HG03432 (cell line): Measurements from ENCODE around the gene COL27A1.
A peak's percentile ranks its signal among the peaks of the same experiment; 100 is the strongest.

Experiments
- ATAC-seq: cut with Tn5 transposase; IDR thresholded peaks from one replicate; pipeline ENCODE4 v1.9.1; 2021; ENCODE audit warnings: mild to moderate bottlenecking, moderate library complexity; ENCODE audit not compliant: unreplicated experiment

COL27A1 gene

DNA sequence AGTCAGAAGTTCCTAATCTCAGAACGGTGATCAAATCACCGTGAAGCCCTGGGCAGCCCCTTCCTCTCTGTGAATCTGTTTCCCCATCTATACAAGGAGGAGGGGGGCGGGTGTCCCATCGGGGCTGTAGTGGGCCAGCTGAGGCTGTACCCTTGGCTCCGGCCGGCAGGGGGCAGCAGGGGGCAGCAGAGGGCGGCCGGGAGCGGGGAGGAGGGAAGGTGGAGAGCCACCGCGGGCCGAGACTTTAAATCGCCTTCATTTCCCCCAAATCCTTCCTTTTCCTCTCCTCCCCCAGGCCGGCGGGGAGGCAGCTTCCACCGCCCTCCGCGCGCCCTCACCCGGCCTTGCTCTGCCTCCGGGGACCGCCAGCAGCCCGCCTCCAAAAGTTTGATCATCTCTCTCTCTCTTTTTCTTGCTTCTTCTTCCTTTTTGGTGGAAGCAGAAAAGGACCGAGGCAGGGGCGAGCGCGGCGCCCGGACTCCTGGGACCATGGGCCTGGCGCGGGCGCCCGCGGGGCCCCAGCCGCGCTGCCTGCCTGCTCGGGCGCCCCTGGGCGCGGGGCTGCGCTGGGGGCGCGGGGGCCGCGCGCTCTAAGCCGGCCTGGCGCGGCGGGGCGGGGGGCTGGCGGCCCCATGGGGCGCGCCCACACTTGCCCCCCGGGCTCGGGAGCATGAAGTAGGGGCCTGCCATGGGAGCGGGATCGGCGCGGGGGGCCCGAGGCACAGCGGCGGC lies at the start of gene COL27A1:
COL27A1 (plus strand) TSS at position 275 of the 732 bp plus-strand sequence; CDS start at position 689, 414 bp downstream.
- peak; percentile 93 for ATAC-seq

DNA sequence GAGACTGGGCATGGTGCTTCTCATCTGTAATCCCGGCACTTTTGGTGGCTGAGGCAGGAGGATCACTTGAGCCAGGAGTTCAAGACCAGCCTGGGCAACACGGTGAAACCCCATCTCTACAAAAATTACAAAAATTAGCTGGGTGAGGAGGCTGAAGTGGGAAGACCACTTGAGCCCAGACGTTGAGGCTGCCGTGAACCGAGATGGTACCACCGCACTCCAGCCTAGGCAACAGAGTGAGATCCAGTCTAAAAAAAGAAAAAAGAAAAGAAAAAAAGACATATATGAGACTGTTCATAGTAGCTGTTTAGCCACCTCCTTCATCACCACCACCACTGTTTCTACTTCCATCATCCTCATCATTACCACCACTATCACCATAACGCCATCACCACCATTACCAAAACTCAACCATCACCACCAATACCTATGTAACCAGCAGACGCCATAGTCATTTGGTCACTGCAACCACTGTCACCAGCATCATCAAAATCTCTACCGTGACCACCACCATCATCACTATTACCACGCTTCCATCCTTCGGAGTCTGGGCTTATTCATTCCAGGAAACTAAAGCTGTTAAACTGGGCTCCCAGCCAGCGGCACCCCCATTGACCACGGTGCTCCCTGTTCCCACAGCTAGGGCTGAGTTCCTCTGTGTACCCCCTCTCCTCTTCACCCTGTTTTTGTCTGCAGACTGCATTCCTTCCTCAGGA lies 47.9 kb upstream of the COL27A1 start:
- no peak for ATAC-seq

DNA sequence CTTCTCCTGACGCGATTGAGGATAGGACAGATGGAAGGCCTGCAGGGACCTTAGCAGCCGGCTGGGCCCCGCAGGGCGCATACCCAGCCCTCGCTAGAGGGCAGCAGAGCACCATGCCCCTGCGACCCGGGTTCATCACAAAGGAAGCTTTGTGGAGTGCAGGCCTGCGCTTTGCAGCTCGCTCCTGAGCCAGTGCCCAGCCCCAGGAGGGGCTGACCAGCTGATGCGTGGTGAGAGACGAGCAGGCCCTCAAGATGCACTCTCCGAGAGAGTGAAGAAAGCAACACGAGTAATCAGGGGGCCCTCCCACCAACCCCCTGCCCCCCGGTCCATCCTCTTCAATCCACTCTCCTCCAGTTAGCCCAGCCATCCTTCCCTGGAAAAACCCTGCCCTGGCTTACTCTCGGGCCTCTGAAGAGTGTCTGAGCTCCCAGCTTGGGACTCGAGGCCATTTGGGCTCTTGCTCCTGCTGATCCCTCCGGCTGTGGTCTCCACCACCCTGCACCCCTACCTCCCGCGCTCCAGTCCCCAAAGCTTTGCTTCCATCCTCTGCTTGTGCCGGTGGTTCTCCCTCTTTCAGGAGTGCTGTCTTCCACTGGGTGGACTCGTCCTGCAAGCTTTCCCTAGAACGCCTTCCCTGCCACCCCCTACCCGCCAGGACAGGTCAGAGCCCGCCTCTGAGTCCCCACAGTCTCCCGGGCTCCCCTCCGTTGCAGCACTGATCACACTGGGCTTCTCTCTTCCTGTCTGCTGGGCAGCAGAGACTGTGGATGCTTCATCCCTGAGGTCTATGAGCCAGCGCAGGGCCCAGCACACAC lies 47.1 kb upstream of the COL27A1 start:
- ATAC-seq: no peak

DNA sequence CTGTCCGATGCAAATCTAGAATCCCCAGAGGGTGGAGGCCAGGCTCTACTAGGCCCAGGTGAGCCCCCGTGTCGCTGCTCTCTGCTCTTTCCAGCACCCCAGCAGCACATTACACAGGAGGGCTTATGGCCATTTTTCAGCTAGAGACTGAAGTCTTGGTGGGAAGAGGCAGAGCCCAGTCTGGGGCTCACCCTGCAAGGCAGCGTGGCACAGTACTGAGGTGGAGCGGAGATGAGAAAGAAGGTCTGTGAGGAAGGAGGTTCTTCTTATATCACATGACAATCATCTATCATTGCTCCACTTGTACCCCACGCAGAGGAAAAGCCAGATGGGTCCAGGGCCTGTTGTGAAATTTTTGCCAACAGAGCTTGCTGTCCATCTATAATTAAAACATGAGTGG lies 46.2 kb upstream of the COL27A1 start:
- no peak for ATAC-seq

DNA sequence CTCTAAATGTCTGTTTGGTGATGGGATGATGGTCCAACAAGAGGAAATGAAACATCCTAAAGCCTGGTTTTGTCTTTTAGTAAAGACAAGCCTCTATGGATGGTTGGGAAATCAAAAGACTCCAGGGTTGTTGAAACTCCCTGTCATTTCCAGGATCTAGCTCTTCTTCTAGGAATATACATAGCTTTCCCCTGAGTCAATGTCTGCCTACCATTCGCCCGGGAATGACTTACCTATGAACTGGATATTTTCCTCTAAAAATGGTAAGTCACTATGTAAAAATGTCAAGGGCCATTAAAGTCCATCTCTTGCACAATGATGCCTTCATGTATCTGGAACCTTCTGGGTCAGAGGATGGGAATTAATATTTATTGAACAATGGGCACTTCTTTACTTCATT lies 45.2 kb upstream of the COL27A1 start:
- ATAC-seq: no peak

DNA sequence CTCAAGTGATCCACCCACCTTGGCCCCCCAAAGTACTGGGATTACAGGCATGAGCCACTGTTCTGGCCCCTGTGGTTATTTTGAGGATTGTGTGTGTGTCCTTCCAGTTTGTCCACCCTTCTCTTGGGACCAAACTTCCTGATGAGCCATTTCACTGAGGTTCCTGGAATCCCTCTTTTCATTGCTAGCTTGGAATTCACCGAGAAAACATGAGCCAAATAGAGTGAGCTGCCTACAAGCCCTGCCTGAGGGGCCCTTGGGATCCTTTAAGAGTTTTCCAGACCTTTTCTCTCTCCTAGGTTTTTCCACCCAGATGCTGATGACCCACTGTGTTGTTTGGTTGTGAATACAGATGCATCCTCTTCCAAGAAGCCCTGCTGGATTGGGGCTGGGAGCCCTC lies 43.0 kb upstream of the COL27A1 start:
- ATAC-seq: no peak

DNA sequence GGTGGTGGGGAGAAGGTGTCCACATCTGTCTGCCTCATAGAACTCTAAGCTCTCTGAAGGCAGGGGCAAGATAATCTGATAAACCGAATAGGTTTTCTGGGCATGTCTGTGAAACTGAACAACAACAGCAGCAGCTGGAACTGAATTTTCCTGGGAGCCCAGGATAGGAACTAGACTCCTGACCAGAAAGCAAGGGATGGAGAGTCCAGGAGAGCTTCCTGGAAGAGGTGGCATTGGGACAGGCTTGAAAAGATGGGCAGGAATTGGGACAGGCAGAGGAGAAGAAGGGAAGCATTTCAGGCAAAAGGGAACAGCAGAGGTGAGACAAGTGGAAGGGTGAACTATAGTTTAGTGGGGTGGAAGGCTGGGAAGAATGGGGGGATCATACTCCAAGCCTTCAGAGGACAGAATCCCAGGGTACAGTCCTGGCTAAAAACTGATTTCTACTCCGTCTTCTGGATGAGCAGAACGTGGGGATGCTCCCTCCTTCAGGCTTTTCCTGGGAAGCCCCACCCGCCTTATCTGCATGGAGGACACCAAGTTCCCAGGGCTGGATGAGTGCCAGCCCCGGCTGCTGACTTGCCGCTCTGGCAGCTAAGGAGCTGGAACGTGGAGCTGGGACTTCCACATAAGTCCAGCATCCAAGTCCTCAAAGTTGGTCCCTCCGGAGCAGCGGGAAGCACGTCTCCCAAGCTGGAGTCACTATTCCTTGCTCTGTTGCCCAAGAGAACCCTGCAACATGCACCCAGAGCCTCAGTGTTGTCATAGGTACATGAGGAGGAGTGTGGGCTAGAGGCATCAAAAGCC lies 42.4 kb upstream of the COL27A1 start:
- no peak for ATAC-seq

DNA sequence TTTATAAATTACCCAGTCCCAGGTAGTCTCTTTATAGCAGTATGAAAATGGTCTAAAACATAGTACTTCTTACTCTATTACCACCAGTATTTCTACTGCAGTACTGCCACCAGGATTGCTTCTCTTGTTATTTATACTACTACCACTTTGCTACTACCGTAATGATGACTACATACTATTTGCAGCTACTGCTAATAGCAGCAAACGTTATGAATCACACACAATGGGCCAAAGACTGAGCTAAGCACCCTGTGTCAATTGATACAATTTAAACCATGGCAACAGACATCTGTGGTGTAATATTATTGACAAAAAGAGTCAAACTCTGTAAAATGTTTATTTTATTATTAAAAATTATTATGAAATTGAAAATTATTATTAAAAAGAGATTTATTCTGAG lies 41.0 kb upstream of the COL27A1 start:
- ATAC-seq: no peak

DNA sequence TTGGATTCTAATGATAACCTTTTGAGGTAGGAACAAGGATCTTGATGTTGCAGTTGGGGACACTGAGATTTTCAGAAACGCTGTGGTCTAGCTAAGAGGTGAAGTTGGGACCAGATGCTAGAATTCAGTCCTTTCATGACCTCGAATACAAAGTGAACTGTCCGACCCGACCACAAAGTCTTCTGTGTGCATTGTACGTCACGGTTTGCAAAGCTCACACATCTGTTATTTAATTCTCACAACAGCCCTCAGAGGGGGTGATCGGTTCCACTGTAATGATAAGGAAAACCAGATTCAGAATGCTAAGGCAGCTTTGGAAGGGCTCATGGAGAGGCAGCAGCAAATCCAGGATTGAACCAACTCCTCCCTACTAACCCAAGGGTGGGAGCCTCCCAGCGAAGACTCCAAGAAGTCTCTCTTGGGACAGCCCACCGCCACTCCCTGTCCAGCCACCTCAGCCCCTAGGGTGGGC lies 39.6 kb upstream of the COL27A1 start:
- ATAC-seq: no peak

DNA sequence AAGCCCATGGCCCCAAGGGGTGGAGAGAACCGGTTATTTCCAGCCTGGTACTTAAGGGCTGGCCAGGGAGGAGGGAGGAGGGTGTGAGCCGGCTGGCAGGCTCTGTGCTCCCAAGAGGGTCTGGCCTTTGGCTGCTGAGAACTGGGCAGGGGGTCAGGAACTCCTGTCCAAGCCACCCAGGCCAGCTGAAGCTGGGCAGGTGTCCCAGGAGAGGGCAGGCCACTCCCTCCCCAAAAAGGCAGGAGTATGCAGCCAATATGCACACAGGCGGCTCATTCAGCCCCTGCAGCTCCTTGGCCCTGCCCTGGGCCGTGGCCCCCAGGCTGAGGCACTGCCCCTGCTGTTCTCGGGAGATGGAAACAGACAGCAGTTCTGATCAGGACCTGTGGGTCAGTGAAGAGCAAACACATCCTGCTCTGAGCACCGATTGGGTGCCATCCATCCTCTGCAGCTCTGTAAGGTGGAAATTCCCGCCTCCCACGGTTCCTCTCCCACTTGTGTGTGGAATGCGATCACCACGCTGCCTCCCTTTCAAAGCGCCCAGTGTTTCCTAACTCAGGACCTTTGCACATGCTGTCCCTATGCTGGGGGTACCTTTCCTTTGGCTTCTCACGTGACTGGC lies 39.1 kb upstream of the COL27A1 start:
- ATAC-seq: no peak

DNA sequence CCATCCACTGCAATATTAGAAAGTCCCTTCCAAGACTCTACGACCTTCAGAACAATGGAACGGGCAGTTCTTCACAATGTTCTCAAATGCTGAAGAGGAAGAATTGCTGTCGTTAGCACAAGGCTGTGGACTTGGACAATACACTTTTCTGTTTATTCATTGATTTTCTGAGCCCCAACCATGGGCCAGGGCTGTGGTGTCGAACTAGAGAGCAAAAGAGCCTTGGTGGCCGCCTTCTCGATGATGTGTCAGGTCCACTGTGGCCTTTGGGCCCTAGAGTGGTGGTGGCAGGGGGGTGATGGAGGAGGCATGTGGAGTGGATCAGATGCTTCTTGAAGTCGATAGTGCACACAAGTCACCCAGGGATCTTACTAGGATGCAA lies 37.7 kb upstream of the COL27A1 start:
- no peak for ATAC-seq

DNA sequence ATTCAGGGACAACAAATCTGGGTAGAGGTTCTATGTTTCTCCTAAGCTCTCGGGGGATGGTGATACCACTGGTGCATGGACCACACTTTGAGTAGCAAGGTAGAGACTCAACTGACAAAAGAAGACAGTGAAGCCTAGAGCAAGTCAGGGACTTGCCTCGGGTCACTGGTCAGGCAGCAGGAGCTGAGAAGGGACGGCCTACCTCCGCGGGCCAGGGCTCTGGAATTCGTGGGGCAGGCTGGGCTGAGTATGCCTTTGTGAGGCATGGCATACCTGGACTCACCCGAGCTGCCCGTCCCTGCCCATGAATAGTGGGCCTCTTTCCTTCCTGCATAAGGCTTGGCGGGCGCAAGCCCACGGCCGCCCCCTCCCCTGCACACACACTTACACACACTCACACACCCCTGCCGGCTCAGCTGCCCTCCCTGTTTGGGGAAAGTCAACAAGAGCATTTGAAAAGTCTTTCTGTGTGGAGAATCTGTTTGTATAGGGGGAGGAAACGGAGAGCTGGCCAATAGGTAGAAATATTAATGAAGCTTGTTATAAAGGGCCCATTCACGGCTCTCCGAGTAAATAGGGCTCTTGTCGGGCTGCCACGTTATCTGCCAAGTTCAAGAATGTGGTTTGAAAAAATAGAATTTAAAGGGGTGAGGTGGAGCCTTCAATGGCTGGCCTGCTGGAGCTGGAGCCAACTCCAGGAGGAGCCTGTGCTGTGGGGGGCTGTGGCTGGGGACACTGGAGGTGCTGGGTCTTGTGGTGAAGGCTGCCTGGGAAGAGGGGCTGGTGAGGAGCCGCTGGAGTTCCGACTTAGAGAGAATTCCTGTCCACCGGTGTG lies 37.1 kb upstream of the COL27A1 start:
- ATAC-seq: no peak

DNA sequence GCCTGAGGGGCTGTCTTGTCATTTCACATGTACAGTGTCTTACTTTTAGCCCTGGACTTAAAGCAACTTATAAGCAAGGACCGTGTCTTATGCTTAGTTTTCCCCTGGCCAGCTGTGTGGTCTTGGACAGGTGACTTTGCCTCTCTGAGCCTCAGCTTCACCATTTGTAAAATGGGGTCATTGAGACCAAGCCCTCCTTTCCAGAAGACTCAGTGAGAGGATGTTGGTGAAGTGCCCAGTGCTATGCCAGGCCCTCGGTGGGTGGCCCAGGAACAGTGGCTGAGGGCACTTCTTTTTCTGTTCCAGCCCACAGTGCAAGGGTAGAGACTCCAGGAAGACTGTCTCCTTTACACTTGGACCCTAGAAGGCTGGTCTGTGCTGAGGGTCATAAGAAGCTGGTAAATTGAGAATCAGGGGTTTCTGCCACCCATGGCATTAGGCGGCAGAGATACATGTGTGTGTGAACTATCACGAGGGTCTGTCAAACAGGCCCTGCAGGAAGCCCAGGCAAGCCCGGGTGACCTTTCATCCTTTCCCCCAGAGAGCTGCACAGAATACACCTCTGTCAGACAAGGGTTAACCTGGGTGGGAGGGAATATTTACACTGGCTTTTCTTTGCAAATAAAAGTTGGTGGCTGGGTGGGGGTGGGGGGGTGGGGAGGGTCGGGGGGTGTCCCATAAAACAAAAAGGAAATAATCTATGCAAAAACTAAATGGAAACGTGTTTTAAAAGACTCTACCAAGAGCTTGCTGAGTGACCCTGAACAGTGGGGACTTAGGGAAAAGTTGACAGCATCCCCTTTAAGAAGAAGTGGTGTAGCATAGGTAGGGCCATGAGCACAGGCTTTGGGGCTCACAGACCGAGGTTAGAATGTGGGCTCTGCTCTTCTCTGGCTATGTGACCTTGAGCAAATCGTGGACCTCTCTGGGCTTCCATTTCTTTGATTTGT lies 35.8 kb upstream of the COL27A1 start:
- ATAC-seq: no peak

DNA sequence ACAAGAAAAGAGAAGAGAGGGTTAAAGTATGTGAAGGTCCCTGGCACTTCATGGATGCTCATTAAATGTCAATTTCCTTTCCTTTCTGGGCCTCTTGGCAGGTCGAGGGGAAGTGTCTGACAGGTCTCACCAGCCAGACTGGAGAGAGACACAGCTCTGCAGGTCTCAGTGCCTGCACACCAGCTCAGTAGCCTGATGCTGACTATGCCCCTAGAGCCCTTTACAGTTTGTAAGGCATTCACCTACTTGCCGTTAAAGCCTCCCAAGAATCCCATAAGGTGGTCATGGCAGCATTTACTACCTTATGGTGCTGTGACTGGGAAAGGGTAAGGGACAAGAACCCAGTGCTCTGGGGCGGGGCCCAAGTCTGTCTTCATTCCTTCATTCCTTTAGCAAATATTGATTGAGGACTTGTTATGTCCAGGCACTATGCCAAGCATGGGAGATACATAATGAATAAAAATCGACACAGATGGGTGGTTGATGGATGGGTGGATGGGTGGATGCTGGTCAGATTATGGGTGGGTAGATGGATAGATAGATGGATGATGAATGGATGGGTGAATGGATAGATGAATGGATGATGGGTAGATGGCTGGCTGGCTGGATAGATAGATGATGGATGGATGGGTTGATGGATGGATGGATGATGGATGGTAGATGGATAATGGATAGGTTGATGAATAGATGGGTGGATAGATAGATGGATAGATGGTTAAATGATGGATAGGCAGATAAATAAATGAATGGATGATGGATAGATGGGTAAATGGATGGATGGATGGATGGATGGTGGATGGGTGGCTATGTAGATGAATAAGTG lies 34.9 kb upstream of the COL27A1 start:
- ATAC-seq: no peak

DNA sequence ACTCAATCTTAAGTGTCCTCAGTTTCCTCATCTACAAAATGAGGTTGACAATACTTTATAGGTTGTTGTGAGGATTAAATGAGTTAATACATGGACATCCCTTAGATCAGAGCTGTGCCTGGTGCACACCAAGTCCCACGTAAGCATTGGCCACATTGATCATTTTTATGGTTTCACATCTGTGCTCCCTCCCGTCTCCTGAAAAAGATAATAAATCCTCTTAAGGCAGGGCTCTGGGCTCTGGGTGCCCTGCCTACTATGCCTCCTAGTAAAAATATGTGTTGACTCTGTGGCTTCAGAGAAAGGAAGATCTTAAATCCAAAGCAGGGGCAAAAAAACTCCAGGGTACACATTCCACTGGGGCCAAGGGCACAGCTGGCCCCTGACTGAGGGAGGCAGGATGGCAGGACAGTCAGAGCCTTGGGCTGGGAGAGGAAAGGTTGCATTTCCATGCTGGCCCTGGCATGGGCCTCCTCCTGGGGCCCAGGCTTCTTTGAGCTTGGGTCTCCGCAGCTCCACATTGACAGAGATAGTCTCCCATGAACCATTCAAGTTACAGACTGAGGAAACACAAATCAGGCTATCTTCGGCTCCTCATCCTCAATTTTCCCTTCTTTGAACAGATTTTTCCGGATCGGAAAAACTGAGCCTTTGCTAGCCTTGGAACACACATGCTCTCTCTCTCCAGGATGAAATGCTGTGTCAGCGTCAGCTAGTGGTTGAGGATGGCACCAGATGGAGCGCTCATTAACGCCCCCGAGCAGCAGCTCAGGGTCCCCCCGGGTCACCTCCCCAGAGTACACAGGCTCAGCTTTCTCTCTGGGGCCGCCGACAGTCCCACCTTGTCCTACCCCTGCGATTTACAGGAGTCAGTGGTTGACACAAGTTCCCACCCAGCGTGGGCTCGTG lies 33.9 kb upstream of the COL27A1 start:
- no peak for ATAC-seq
